ENCODE data around the gene AKAP6. TPM values are rescaled to one million over a fixed set of nuclear protein-coding genes. Genes with fewer than 3 reads are reported as not detected.

Gene AKAP6
- total RNA-seq, 1 experiment from 2014 or later, result 2.3 TPM

DNA sequence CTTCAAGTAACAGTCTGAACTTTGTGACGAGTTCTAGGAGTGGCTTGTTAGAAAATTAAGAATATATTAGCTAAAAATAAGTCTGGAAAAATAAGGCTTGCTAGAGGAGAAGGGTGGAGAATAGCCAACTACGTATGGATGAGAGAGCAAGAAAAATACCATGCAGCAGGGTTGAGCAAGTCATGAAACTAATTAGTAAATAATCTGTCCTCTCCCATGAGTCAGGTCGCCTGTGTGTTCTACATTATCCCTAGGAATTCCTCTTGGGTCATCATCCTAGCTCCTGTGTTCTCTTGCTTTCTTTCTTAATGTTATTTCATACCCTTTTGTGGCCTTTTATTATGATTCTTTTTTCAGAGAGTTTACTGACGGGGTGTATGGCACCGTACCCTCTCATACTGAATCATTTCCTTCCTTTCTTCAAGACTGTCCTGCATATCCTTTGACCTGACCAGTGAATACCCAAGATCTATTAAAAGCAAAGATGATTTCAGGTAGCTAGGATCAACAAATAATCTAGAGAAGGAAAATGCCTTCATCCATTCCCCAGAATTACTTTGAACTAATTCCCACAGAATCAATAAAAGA is 432.4 kb downstream of the AKAP6 start:
- no peaks in the 10 kb centered on the region for H3K27me3 Mint-ChIP-seq (ENCODE audit: insufficient read depth, unreplicated experiment)
- H3K36me3 Mint-ChIP-seq (ENCODE audit: insufficient read depth, unreplicated experiment), result peaks cover 5% of the 10 kb centered on the region
- ChIA-PET CTCF (interaction anchor here (0.8 kb wide), 1 partner anchor 34 kb away, joined by 3 read pairs; no protein-coding TSS in a partner anchor), POLR2A (no interaction called here)
- no peak overlapping the region for H3K27ac Mint-ChIP-seq (ENCODE audit: low read depth, unreplicated experiment)
- BruUV-seq (replicated peaks), result no TSS peak
- H3K9me3 Mint-ChIP-seq (ENCODE audit: unreplicated experiment), result no peaks in the 10 kb centered on the region
- no peak for TF ChIP-seq CTCF (IDR thresholded peaks at IDR 0.05; ENCODE audit: unreplicated experiment)
- intact Hi-C loops (cut with micrococcal nuclease), result no loop called here
- no peak overlapping the region for H3K4me3 Mint-ChIP-seq (ENCODE audit: unreplicated experiment)
- no peaks in the 10 kb centered on the region for H3K4me1 Mint-ChIP-seq (ENCODE audit: insufficient read depth, unreplicated experiment)
- DNase-seq (ENCODE audit: unreplicated experiment), result peak; percentile 45

GRCh38 chr14:32762886-32763285 is 433.8 kb downstream of the AKAP6 start:
- H3K4me1 Mint-ChIP-seq (ENCODE audit: insufficient read depth, unreplicated experiment), result no peaks in the 10 kb centered on the region
- H3K27ac Mint-ChIP-seq (ENCODE audit: low read depth, unreplicated experiment), result no peak overlapping the region
- ChIA-PET POLR2A (no interaction called here), CTCF (no interaction called here)
- no peak for TF ChIP-seq CTCF (IDR thresholded peaks at IDR 0.05; ENCODE audit: unreplicated experiment)
- no TSS peak for BruUV-seq (replicated peaks)
- peak; percentile 31 for DNase-seq (ENCODE audit: unreplicated experiment)
- H3K27me3 Mint-ChIP-seq (ENCODE audit: insufficient read depth, unreplicated experiment), result no peaks in the 10 kb centered on the region
- H3K4me3 Mint-ChIP-seq (ENCODE audit: unreplicated experiment), result no peak overlapping the region
- intact Hi-C loops (cut with micrococcal nuclease), result no loop called here
- no peaks in the 10 kb centered on the region for H3K9me3 Mint-ChIP-seq (ENCODE audit: unreplicated experiment)
- peaks cover 5% of the 10 kb centered on the region for H3K36me3 Mint-ChIP-seq (ENCODE audit: insufficient read depth, unreplicated experiment)

DNA sequence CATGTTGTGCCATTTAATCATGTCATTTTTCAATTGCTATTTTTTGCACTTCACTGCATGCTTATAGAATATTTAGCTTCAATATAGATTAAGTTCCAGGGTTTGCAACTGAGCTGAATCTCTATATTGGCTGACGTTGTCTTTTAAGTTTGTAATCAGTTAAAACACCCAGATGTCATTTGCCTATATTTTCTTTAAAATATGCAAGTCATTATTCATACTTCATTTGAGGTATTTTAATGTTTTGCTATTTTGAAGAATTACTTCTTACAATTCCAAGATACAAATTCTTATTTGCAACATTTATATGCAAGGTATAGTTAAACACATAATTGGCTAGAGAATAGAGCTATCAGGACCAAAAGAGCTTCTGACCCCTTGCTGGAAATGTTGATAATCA is 434.6 kb downstream of the AKAP6 start:
- H3K9me3 Mint-ChIP-seq (ENCODE audit: unreplicated experiment), result no peaks in the 10 kb centered on the region
- peaks cover 5% of the 10 kb centered on the region for H3K36me3 Mint-ChIP-seq (ENCODE audit: insufficient read depth, unreplicated experiment)
- no peak for DNase-seq (ENCODE audit: unreplicated experiment)
- no peak for TF ChIP-seq CTCF (IDR thresholded peaks at IDR 0.05; ENCODE audit: unreplicated experiment)
- ChIA-PET CTCF (interaction anchor here (0.7 kb wide), 1 partner anchor 424 kb away, joined by 3 read pairs; no protein-coding TSS in a partner anchor), POLR2A (interaction anchor here (0.6 kb wide), 1 partner anchor 27 kb away, joined by 3 read pairs; no protein-coding TSS in a partner anchor)
- H3K4me1 Mint-ChIP-seq (ENCODE audit: insufficient read depth, unreplicated experiment), result no peaks in the 10 kb centered on the region
- H3K4me3 Mint-ChIP-seq (ENCODE audit: unreplicated experiment), result no peak overlapping the region
- no peaks in the 10 kb centered on the region for H3K27me3 Mint-ChIP-seq (ENCODE audit: insufficient read depth, unreplicated experiment)
- no peak overlapping the region for H3K27ac Mint-ChIP-seq (ENCODE audit: low read depth, unreplicated experiment)
- no TSS peak for BruUV-seq (replicated peaks)
- intact Hi-C loops (cut with micrococcal nuclease), result no loop called here

DNA sequence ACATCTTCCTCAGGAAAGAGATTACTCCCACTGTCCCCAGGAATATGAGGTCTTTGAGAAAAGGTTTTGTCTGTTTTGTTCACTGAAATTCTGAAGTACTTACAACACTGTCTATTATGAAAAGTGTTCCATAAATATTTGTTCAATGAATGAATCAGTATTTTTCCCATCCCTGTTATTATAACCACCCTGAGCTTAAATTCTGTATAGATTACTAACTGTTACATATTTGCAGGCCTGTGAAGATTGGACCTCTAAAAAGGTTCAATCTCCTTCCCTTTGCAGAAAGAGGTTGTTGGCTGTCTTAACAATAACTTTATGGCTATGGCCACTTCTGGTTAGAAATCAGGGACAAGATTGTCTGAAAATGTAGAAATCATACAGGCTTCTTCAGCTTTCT is 435.0 kb downstream of the AKAP6 start:
- Mint-ChIP-seq H3K27me3 (ENCODE audit: insufficient read depth, unreplicated experiment) (no peaks in the 10 kb centered on the region), H3K9me3 (ENCODE audit: unreplicated experiment) (no peaks in the 10 kb centered on the region), H3K36me3 (ENCODE audit: insufficient read depth, unreplicated experiment) (peaks cover 5% of the 10 kb centered on the region), H3K4me1 (ENCODE audit: insufficient read depth, unreplicated experiment) (no peaks in the 10 kb centered on the region), H3K27ac (ENCODE audit: low read depth, unreplicated experiment) (no peak overlapping the region), H3K4me3 (ENCODE audit: unreplicated experiment) (no peak overlapping the region)
- TF ChIP-seq CTCF (IDR thresholded peaks at IDR 0.05; ENCODE audit: unreplicated experiment), result no peak
- POLR2A ChIA-PET, result no interaction called here
- CTCF ChIA-PET, result no interaction called here
- intact Hi-C loops (cut with micrococcal nuclease), result no loop called here
- BruUV-seq (replicated peaks), result no TSS peak
- no peak for DNase-seq (ENCODE audit: unreplicated experiment)
